ENCODE measurements around the gene LGALS7B. TPM values are rescaled to one million over a fixed set of nuclear protein-coding genes. Genes with fewer than 3 reads are reported as not detected.
"Not testable (repeated sequence)": the region's sequence is repeated elsewhere in the genome, so short reads cannot be mapped to it uniquely, and the experiment has no call there.

LGALS7B gene
- total RNA-seq, 1 experiment from 2014 or later, result 3.6 TPM

- Histone ChIP-seq H3K27me3 (ENCODE audit: control insufficient read depth, insufficient read depth, low read length) (no peaks in the 10 kb centered on the region), H3K27ac (ENCODE audit: low read length) (no peak within 1 kb of the TSS; the same call in 1 of the 2 replicates), H3K4me1 (ENCODE audit: control insufficient read depth, insufficient read depth, low read length) (peaks cover 4% of the 10 kb centered on the region; the same call in 1 of the 2 replicates), H3K36me3 (ENCODE audit: control insufficient read depth, insufficient read depth, low read length) (peaks cover 8% of the 10 kb centered on the region; the same call in 1 of the 2 replicates), H3K4me3 (ENCODE audit: low read depth in 2 of 2, low read length in 2 of 2) (no peak within 1 kb of the TSS), H3K9me3 (ENCODE audit: control insufficient read depth, insufficient read depth, low read depth, low read length) (no peaks in the 10 kb centered on the region)
- ChIA-PET CTCF (interaction anchor here (0.7 kb wide), 1 partner anchor 10 kb away, joined by 4 read pairs; no protein-coding TSS in a partner anchor), POLR2A (no interaction called here)
- intact Hi-C loops (cut with micrococcal nuclease; ENCODE audit: unreplicated experiment) (no loop called here), in situ Hi-C loops (cut with HindIII; ENCODE audit: low pct_unique_long_range_greater_than_20kb, low sequenced_read_pairs) (no loop called here)
- no peak for TF ChIP-seq REST (IDR thresholded peaks at IDR 0.05; ENCODE audit: insufficient read depth in 1 of 2, low read depth in 2 of 2, low read length in 1 of 2)
- peak; percentile 43 for ATAC-seq
- DNase-seq (ENCODE audit: low read depth, low spot score), result no peak
- BruUV-seq (replicated peaks), result no TSS peak
Measured at GRCh38 chr19:38812841-38813320, 23.9 kb downstream of the LGALS7B start, which contains the start of gene LGALS4. LGALS4 (minus strand) TSS chr19:38812945; CDS start chr19:38812886, 59 bp downstream.

GRCh38 chr19:38813323-38813722 lies 24.3 kb downstream of the LGALS7B start:
- Histone ChIP-seq H3K27me3 (ENCODE audit: control insufficient read depth, insufficient read depth, low read length) (no peaks in the 10 kb centered on the region), H3K27ac (ENCODE audit: low read length) (no peak overlapping the region), H3K9me3 (ENCODE audit: control insufficient read depth, insufficient read depth, low read depth, low read length) (no peaks in the 10 kb centered on the region), H3K4me3 (ENCODE audit: low read depth in 2 of 2, low read length in 2 of 2) (no peak overlapping the region), H3K4me1 (ENCODE audit: control insufficient read depth, insufficient read depth, low read length) (peaks cover 4% of the 10 kb centered on the region; the same call in 1 of the 2 replicates), H3K36me3 (ENCODE audit: control insufficient read depth, insufficient read depth, low read length) (peaks cover 8% of the 10 kb centered on the region; the same call in 1 of the 2 replicates)
- BruUV-seq (replicated peaks), result no TSS peak
- TF ChIP-seq POLR2AphosphoS5 (IDR thresholded peaks at IDR 0.05; ENCODE audit: low read depth, low read length) (no peak), REST (IDR thresholded peaks at IDR 0.05; ENCODE audit: insufficient read depth in 1 of 2, low read depth in 2 of 2, low read length in 1 of 2) (no peak), CTCF (IDR thresholded peaks at IDR 0.05) (no peak)
- no peak for DNase-seq (ENCODE audit: low read depth, low spot score)
- intact Hi-C loops (cut with micrococcal nuclease; ENCODE audit: unreplicated experiment), result no loop called here
- peak; percentile 1; the same call in 1 of the 2 replicates for ATAC-seq
- POLR2A ChIA-PET, result interaction anchor here (1.4 kb wide), 1 partner anchor 17 kb away, joined by 3 read pairs; no protein-coding TSS in a partner anchor
- in situ Hi-C loops (cut with HindIII; ENCODE audit: low pct_unique_long_range_greater_than_20kb, low sequenced_read_pairs), result no loop called here
- CTCF ChIA-PET, result interaction anchor here (0.7 kb wide), 1 partner anchor 11 kb away, joined by 4 read pairs; no protein-coding TSS in a partner anchor

- BruUV-seq (replicated peaks); H3K36me3 ChIP-seq (ENCODE audit: control insufficient read depth, insufficient read depth, low read length); in situ Hi-C loops (cut with HindIII; ENCODE audit: low pct_unique_long_range_greater_than_20kb, low sequenced_read_pairs); H3K27ac ChIP-seq (ENCODE audit: low read length); H3K9me3 ChIP-seq (ENCODE audit: control insufficient read depth, insufficient read depth, low read depth, low read length); DNase-seq (ENCODE audit: low read depth, low spot score); ATAC-seq; H3K4me3 ChIP-seq (ENCODE audit: low read depth in 2 of 2, low read length in 2 of 2); H3K4me1 ChIP-seq (ENCODE audit: control insufficient read depth, insufficient read depth, low read length); intact Hi-C loops (cut with micrococcal nuclease; ENCODE audit: unreplicated experiment); H3K27me3 ChIP-seq (ENCODE audit: control insufficient read depth, insufficient read depth, low read length): not testable (repeated sequence)
- POLR2A ChIA-PET, result interaction anchor here (0.6 to 1.4 kb wide), 10 partner anchors 17 to 1338 kb away, joined by 3 to 19 read pairs (median 6); no protein-coding TSS in a partner anchor
- CTCF ChIA-PET, result interaction anchor here (0.7 kb wide), 2 partner anchors 117 to 299 kb away, joined by 3 to 4 read pairs; partner anchors contain the start of gene MRPS12
Measured at GRCh38 chr19:38813932-38814331, 24.9 kb downstream of the LGALS7B start.

Data from Panc1 (cell line).